Esophagus muscularis mucosa (tissue), 4 donors: ENCODE data around the gene HIGD1A.

Experiments used
- CTCF ChIP-seq, 3 experiments: fragments of 200-600 bp in 2 of 3; fragments of 450-650 bp in 1 of 3; sonication (generic) in 2 of 3; IDR thresholded peaks; one replicate each; pipeline ENCODE4 v1.5.1; 2017 to 2019; ENCODE audit warnings: antibody characterized with exemption in 3 of 3, mild to moderate bottlenecking in 2 of 3, moderate library complexity in 1 of 3
- EP300 ChIP-seq: sonication (generic); formaldehyde crosslinking; IDR thresholded peaks from one replicate; pipeline ENCODE4 v1.6.1; 2017; ENCODE audit warnings: antibody characterized with exemption
- POLR2A ChIP-seq: fragments of 450-650 bp; IDR thresholded peaks from one replicate; pipeline ENCODE4 v1.6.1; 2017; ENCODE audit warnings: antibody characterized with exemption, moderate library complexity, mild to moderate bottlenecking, low read depth
- POLR2AphosphoS5 ChIP-seq, 2 donors: sonication (generic); formaldehyde crosslinking; IDR thresholded peaks; one replicate each; pipeline ENCODE4 v1.6.1; 2017; ENCODE audit warnings: antibody characterized with exemption in 2 of 2

GRCh38 chr3:42853056-42853455 lies 48.8 kb upstream of the HIGD1A start:
- TF ChIP-seq CTCF (IDR thresholded peaks at IDR 0.05) (no peak), EP300 (no peak), POLR2AphosphoS5 (IDR thresholded peaks at IDR 0.05) (no peak), POLR2A (no peak)
